ENCODE results near the gene CFAP77.

Gene CFAP77

DNA sequence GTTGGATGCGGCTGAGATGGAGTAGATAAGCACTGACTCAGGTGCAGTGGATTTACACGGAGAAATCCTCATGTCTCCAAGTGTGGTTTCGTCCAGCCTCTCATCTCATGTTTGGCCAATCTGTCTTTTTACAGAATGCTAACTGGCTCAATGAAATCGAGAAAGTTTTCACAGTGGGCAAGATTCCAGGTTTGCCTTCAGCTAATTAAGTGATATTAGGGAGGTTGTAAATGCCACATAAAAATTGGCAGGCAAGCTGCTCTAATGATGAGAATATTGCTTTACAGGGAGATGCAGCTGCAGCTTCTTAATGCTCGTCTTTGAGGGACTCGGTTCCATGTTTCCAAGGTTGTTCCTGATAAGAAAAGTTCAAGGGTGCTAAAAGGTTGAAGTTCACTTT is 196.1 kb downstream of the CFAP77 start:
- FAIRE-seq: no peak

DNA sequence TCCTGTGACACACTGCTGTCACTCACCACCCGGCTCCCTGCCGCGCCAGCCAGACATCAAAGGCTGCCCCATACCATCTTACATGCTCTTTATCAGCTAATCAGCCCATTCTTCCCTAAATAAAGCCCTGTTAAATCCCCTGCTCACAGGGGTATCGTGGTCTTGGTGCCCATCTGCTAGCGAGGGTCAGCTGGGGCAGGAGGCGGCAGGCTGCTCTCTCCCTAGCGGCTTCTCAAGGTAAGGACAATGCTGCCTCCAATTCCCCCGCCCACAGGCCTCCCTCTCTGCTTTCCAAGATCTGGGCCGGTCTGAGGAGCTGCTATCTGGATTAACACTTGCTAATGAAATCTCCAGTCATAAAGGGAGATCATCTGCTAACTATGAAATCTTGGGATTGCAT is 199.2 kb downstream of the CFAP77 start:
- FAIRE-seq: no peak

DNA sequence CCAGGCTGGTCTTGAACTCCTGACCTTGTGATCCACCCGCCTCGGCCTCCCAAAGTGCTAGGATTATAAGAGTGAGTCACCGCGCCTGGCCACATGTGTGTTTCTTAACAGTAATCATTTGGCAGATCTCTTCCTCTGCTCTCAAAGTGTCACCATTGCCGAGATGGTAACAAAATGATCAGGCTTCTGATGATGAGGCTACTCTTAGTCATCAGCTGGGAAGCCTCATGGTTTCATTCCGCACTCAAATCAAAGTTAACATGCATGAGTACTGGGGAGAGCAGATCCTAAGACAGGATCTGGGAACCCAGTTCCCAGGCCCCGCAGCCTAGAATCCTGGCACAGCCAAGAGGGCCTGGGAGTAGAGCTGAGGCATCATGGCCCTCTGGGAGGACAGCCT is 199.8 kb downstream of the CFAP77 start:
- FAIRE-seq: no peak

DNA sequence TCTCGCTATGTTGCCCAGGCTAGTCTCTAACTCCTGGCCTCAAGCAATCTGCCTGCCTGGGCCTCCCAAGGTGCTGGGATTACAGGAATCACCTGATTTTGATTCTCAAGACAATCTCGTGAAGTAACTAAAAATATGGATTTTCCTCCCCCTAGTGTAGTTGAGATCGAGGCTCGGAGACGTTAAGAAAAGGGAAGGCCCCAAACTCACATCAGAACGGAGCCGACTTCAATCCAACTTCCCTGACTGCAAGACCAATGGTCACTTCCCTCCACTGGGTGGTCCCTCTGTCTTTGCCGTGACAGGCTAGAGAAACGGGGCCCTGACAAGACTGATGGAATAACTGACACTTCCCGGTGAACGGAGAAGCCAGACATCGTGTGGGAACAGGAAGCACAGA is 200.7 kb downstream of the CFAP77 start:
- FAIRE-seq: no peak

DNA sequence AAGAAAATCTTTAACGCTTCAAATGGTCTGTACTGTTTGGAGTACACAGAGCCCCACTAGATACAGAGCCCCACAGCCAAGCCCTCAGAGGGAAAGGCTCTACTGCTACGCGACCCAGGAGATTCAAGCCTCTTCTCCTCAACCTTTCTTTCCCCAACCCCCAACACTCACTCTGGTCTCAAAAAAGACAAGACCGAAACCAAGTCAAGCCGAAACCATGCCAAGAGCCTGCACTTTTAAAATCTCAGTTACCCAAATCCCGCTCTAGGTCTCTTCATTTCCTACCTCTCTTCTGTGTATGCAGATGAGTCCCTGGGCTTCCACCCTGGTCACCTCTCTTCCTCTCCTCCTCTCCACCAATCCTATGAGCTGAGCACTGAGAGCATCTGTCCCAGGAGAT is 204.3 kb downstream of the CFAP77 start:
- FAIRE-seq: no peak

DNA sequence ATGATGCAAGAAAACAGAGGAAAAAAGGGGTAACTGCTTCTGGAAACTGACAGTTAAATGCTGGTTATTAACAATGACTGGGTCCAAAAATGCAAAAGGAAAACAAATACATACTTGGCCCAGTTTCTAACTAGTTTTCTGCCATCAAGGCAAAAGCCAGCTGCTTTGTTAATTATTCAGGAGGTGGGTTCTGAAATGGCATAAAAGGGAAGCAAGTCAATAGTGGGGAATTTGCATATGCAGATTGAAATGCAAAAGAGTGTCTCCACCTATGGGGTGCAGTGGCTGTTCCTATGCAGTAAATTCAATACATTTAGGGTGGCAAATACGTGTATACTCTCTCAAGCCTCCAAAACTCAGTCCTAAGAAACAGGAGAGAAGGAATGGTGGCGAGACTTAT is 205.8 kb downstream of the CFAP77 start:
- FAIRE-seq: no peak

DNA sequence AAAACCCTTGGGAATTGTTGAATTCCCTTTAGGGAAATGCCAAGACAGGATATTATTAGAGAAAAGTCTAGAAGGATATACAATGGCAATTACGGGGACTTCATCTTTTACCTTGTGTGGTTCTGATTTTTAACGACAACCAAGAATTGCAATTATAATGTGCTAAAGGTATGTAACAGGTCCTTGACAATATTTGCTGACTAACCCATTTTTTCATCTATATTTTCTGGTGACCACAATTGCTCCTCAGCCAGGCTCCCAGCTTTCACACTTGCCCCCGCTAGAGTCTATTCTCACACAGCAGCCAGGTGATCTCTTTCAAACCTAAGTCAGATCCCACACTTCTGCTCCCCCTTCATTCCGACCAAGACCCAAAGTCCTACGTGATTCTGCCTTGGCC is 206.7 kb downstream of the CFAP77 start:
- FAIRE-seq: no peak

DNA sequence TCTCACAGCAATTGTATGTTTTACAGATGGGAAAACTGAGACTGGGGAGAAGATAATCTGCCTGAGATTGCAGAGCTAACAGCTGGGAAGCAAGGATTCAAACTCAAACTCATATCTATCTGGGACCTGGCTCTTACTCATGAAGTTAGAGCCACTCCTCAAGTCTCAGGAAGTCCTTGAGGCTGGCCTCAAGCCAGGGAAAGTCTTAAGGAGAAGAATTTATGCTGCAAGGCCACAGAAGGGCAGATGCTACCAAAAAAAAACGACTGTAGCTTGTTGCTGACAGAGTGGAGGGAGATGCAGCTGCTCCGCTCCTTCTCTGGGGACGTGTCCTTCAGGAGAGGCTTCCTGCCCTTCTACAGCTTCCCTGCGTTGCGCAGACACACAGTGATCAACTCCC is 212.1 kb downstream of the CFAP77 start:
- no peak for FAIRE-seq

All from G401.6 (cell line).